ENCODE results near the gene HS6ST1. TPM values are rescaled to one million over a fixed set of nuclear protein-coding genes. Genes with fewer than 3 reads are reported as not detected.

Gene HS6ST1
- total and polyA plus RNA-seq, 4 donors = 17.9 to 31.9 (median 25.4) TPM

- Histone ChIP-seq H3K27ac (ENCODE audit: low read depth in 1 of 2, low read length in 2 of 2) (no peak overlapping the region), H3K4me3 (ENCODE audit: low read depth in 1 of 3, low read length in 3 of 3) (no peak overlapping the region), H3K4me1 (ENCODE audit: control insufficient read depth in 4 of 4, insufficient read depth in 4 of 4, low read length in 3 of 4) (no peaks in the 10 kb centered on the region), H3K9ac (ENCODE audit: low read depth in 1 of 2, low read length in 2 of 2) (no peak overlapping the region), H3K27me3 (ENCODE audit: control insufficient read depth in 4 of 4, insufficient read depth in 4 of 4, low read length in 3 of 4) (no peaks in the 10 kb centered on the region), H3K9me3 (ENCODE audit: control insufficient read depth in 4 of 4, low read length in 3 of 4) (peaks cover 0 to 4% (median 0%) of the 10 kb centered on the region in 4 donors), H3K36me3 (ENCODE audit: control insufficient read depth in 4 of 4, insufficient read depth in 3 of 4, low read depth in 1 of 4, low read length in 3 of 4) (peaks cover 0 to 4% (median 2%) of the 10 kb centered on the region in 4 donors)
- 94% methylated on average over 5 of the region's 5 CpGs for WGBS
- no peak for DNase-seq (ENCODE audit: low spot score)
- TF ChIP-seq CTCF (IDR thresholded peaks at IDR 0.05; ENCODE audit: low read depth, low read length, missing input control) (no peak), FOXA2 (IDR thresholded peaks at IDR 0.05) (no peak), EGR1 (IDR thresholded peaks at IDR 0.05; ENCODE audit: low read depth in 2 of 2) (no peak), NR2F2 (IDR thresholded peaks at IDR 0.05) (no peak), YY1 (IDR thresholded peaks at IDR 0.05) (no peak), TAF1 (conservative IDR thresholded peaks at IDR 0.05) (no peak), SP1 (IDR thresholded peaks at IDR 0.05) (no peak), GABPA (IDR thresholded peaks at IDR 0.05 in 1 of 2, conservative IDR thresholded peaks at IDR 0.05 in 1 of 2) (no peak), RXRA (IDR thresholded peaks at IDR 0.05) (no peak), HNF4A (conservative IDR thresholded peaks at IDR 0.05) (no peak)
- TF ChIP-seq, protein P1, sequence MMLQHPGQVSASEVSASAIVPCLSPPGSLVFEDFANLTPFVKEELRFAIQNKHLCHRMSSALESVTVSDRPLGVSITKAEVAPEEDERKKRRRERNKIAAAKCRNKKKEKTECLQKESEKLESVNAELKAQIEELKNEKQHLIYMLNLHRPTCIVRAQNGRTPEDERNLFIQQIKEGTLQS (IDR thresholded peaks at IDR 0.05) = no peak
- TF ChIP-seq, protein P2, sequence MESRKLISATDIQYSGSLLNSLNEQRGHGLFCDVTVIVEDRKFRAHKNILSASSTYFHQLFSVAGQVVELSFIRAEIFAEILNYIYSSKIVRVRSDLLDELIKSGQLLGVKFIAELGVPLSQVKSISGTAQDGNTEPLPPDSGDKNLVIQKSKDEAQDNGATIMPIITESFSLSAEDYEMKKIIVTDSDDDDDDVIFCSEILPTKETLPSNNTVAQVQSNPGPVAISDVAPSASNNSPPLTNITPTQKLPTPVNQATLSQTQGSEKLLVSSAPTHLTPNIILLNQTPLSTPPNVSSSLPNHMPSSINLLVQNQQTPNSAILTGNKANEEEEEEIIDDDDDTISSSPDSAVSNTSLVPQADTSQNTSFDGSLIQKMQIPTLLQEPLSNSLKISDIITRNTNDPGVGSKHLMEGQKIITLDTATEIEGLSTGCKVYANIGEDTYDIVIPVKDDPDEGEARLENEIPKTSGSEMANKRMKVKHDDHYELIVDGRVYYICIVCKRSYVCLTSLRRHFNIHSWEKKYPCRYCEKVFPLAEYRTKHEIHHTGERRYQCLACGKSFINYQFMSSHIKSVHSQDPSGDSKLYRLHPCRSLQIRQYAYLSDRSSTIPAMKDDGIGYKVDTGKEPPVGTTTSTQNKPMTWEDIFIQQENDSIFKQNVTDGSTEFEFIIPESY (IDR thresholded peaks at IDR 0.05) = no peak
- TF ChIP-seq, protein P3, sequence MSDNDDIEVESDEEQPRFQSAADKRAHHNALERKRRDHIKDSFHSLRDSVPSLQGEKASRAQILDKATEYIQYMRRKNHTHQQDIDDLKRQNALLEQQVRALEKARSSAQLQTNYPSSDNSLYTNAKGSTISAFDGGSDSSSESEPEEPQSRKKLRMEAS (IDR thresholded peaks at IDR 0.05) = no peak
- TF ChIP-seq, protein P4, sequence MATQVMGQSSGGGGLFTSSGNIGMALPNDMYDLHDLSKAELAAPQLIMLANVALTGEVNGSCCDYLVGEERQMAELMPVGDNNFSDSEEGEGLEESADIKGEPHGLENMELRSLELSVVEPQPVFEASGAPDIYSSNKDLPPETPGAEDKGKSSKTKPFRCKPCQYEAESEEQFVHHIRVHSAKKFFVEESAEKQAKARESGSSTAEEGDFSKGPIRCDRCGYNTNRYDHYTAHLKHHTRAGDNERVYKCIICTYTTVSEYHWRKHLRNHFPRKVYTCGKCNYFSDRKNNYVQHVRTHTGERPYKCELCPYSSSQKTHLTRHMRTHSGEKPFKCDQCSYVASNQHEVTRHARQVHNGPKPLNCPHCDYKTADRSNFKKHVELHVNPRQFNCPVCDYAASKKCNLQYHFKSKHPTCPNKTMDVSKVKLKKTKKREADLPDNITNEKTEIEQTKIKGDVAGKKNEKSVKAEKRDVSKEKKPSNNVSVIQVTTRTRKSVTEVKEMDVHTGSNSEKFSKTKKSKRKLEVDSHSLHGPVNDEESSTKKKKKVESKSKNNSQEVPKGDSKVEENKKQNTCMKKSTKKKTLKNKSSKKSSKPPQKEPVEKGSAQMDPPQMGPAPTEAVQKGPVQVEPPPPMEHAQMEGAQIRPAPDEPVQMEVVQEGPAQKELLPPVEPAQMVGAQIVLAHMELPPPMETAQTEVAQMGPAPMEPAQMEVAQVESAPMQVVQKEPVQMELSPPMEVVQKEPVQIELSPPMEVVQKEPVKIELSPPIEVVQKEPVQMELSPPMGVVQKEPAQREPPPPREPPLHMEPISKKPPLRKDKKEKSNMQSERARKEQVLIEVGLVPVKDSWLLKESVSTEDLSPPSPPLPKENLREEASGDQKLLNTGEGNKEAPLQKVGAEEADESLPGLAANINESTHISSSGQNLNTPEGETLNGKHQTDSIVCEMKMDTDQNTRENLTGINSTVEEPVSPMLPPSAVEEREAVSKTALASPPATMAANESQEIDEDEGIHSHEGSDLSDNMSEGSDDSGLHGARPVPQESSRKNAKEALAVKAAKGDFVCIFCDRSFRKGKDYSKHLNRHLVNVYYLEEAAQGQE (IDR thresholded peaks at IDR 0.05) = no peak
These were observed 35.5 kb upstream of the HS6ST1 start for GRCh38 chr2:128354161-128354560.

DNA sequence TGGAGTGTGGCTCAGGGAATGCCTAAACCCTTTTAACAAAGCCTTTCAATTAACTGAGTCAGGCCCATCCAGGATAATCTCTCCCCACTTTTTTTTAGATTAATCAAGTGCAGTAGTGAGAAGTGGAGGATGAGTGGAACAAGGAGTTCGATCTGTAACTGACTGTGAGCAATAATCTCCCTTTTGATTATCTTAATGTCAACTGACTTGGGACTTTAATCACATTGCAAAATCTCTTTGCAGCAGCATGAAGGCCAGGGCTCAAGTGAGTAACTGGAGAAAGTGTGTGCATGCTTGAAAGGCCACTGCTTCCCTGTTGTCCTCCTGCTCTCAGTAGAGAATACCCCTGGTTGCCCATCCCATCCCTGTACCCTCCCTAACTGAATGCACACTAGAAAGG lies 32.1 kb upstream of the HS6ST1 start:
- Histone ChIP-seq H3K36me3 (ENCODE audit: control insufficient read depth in 4 of 4, insufficient read depth in 3 of 4, low read depth in 1 of 4, low read length in 3 of 4) (peaks cover 0 to 4% (median 2%) of the 10 kb centered on the region in 4 donors), H3K9ac (ENCODE audit: low read depth in 1 of 2, low read length in 2 of 2) (no peak overlapping the region), H3K4me1 (ENCODE audit: control insufficient read depth in 4 of 4, insufficient read depth in 4 of 4, low read length in 3 of 4) (peaks cover 0 to 6% (median 0%) of the 10 kb centered on the region in 4 donors), H3K9me3 (ENCODE audit: control insufficient read depth in 4 of 4, low read length in 3 of 4) (peaks cover 0 to 4% (median 0%) of the 10 kb centered on the region in 4 donors), H3K27ac (ENCODE audit: low read depth in 1 of 2, low read length in 2 of 2) (no peak overlapping the region), H3K27me3 (ENCODE audit: control insufficient read depth in 4 of 4, insufficient read depth in 4 of 4, low read length in 3 of 4) (no peaks in the 10 kb centered on the region), H3K4me3 (ENCODE audit: low read depth in 1 of 3, low read length in 3 of 3) (no peak overlapping the region)
- no peak for DNase-seq (ENCODE audit: low spot score)
- TF ChIP-seq, protein P4 (IDR thresholded peaks at IDR 0.05) = no peak
- TF ChIP-seq HNF4A (conservative IDR thresholded peaks at IDR 0.05) = no peak
- TF ChIP-seq EGR1 (IDR thresholded peaks at IDR 0.05; ENCODE audit: low read depth in 2 of 2) = no peak
- TF ChIP-seq GABPA (IDR thresholded peaks at IDR 0.05 in 1 of 2, conservative IDR thresholded peaks at IDR 0.05 in 1 of 2) = no peak
- no peak for TF ChIP-seq HNF4G (IDR thresholded peaks at IDR 0.05)
- no peak for TF ChIP-seq RXRA (IDR thresholded peaks at IDR 0.05)
- no peak for TF ChIP-seq TAF1 (conservative IDR thresholded peaks at IDR 0.05)
- TF ChIP-seq YY1 (IDR thresholded peaks at IDR 0.05) = no peak
- TF ChIP-seq FOXA1 (IDR thresholded peaks at IDR 0.05) = no peak
- no peak for TF ChIP-seq FOXA2 (IDR thresholded peaks at IDR 0.05)
- WGBS = 88% methylated on average over 1 of the region's 1 CpG
